ENCODE results near the gene UGT1A8.

Gene UGT1A8

GRCh38 chr2:233807215-233807865, 189.9 kb downstream of the UGT1A8 start:
- H3K9ac ChIP-seq (ENCODE audit: low read length), result no peak overlapping the region
- H3K4me2 ChIP-seq (ENCODE audit: low read length), result no peak overlapping the region
- TF ChIP-seq CTCF (IDR thresholded peaks at IDR 0.05; ENCODE audit: low read depth, low read length), result no peak
- no peak for TF ChIP-seq EZH2phosphoT487 (IDR thresholded peaks at IDR 0.05; ENCODE audit: low read depth)
- H3K36me3 ChIP-seq (replicated peaks; ENCODE audit: low read depth, low read length), result no peaks in the 10 kb centered on the region
- no peak overlapping the region for H3K27ac ChIP-seq (ENCODE audit: low read length)
- no peaks in the 10 kb centered on the region for H3K79me2 ChIP-seq (ENCODE audit: low read length)
- no peaks in the 10 kb centered on the region for H4K20me1 ChIP-seq (ENCODE audit: insufficient read depth, low read length)
- no peak overlapping the region for H3K4me3 ChIP-seq (ENCODE audit: low read length)
- H3K9me3 ChIP-seq (ENCODE audit: insufficient read depth, low read length), result no peaks in the 10 kb centered on the region
- no peak overlapping the region for H2AFZ ChIP-seq (ENCODE audit: low read depth, low read length)
- no peaks in the 10 kb centered on the region for H3K27me3 ChIP-seq (ENCODE audit: low read depth, low read length)
- H3K4me1 ChIP-seq (ENCODE audit: low read length), result no peaks in the 10 kb centered on the region

- no peak overlapping the region for H3K9ac ChIP-seq (ENCODE audit: low read length)
- H3K36me3 ChIP-seq (replicated peaks; ENCODE audit: low read depth, low read length), result no peaks in the 10 kb centered on the region
- no peak for TF ChIP-seq CTCF (IDR thresholded peaks at IDR 0.05; ENCODE audit: low read depth, low read length)
- TF ChIP-seq EZH2phosphoT487 (IDR thresholded peaks at IDR 0.05; ENCODE audit: low read depth), result no peak
- no peaks in the 10 kb centered on the region for H3K9me3 ChIP-seq (ENCODE audit: insufficient read depth, low read length)
- no peaks in the 10 kb centered on the region for H3K27me3 ChIP-seq (ENCODE audit: low read depth, low read length)
- no peak overlapping the region for H3K27ac ChIP-seq (ENCODE audit: low read length)
- no peak overlapping the region for H3K4me3 ChIP-seq (ENCODE audit: low read length)
- H4K20me1 ChIP-seq (ENCODE audit: insufficient read depth, low read length), result no peaks in the 10 kb centered on the region
- no peak overlapping the region for H3K4me2 ChIP-seq (ENCODE audit: low read length)
- no peak overlapping the region for H2AFZ ChIP-seq (ENCODE audit: low read depth, low read length)
- H3K79me2 ChIP-seq (ENCODE audit: low read length), result no peaks in the 10 kb centered on the region
- H3K4me1 ChIP-seq (ENCODE audit: low read length), result no peaks in the 10 kb centered on the region
These were observed 190.8 kb downstream of the UGT1A8 start for GRCh38 chr2:233807966-233808935.

GRCh38 chr2:233810385-233810784, 193.0 kb downstream of the UGT1A8 start:
- Histone ChIP-seq H3K9ac (ENCODE audit: low read length) (no peak overlapping the region), H3K9me3 (ENCODE audit: insufficient read depth, low read length) (no peaks in the 10 kb centered on the region), H3K4me3 (ENCODE audit: low read length) (no peak overlapping the region), H3K4me1 (ENCODE audit: low read length) (no peaks in the 10 kb centered on the region), H3K27me3 (ENCODE audit: low read depth, low read length) (no peaks in the 10 kb centered on the region), H3K36me3 (replicated peaks; ENCODE audit: low read depth, low read length) (no peaks in the 10 kb centered on the region), H3K79me2 (ENCODE audit: low read length) (no peaks in the 10 kb centered on the region), H3K4me2 (ENCODE audit: low read length) (no peak overlapping the region), H3K27ac (ENCODE audit: low read length) (no peak overlapping the region), H2AFZ (ENCODE audit: low read depth, low read length) (no peak overlapping the region), H4K20me1 (ENCODE audit: insufficient read depth, low read length) (no peaks in the 10 kb centered on the region)
- TF ChIP-seq EZH2phosphoT487 (IDR thresholded peaks at IDR 0.05; ENCODE audit: low read depth) (no peak), CTCF (IDR thresholded peaks at IDR 0.05; ENCODE audit: low read depth, low read length) (no peak)

- no peak for TF ChIP-seq CTCF (IDR thresholded peaks at IDR 0.05; ENCODE audit: low read depth, low read length)
- TF ChIP-seq EZH2phosphoT487 (IDR thresholded peaks at IDR 0.05; ENCODE audit: low read depth), result no peak
- Histone ChIP-seq H4K20me1 (ENCODE audit: insufficient read depth, low read length) (no peaks in the 10 kb centered on the region), H3K36me3 (replicated peaks; ENCODE audit: low read depth, low read length) (no peaks in the 10 kb centered on the region), H3K4me1 (ENCODE audit: low read length) (no peaks in the 10 kb centered on the region), H2AFZ (ENCODE audit: low read depth, low read length) (no peak overlapping the region), H3K9ac (ENCODE audit: low read length) (no peak overlapping the region), H3K27ac (ENCODE audit: low read length) (no peak overlapping the region), H3K79me2 (ENCODE audit: low read length) (no peaks in the 10 kb centered on the region), H3K4me3 (ENCODE audit: low read length) (no peak overlapping the region), H3K4me2 (ENCODE audit: low read length) (no peak overlapping the region), H3K27me3 (ENCODE audit: low read depth, low read length) (no peaks in the 10 kb centered on the region), H3K9me3 (ENCODE audit: insufficient read depth, low read length) (no peaks in the 10 kb centered on the region)
These were observed 193.7 kb downstream of the UGT1A8 start for GRCh38 chr2:233811087-233811486.

All from OCI-LY3 (cell line).